NCI-H748 (cell line): ENCODE results near the gene HLF.

Experiments
- DNase-seq: peaks from one replicate; lab custom pipeline; 2025; ENCODE audit not compliant: unreplicated experiment; lab: John Stamatoyannopoulos, UW

HLF gene

GRCh38 chr17:55274355-55275255, 9.8 kb downstream of the HLF start:
- no peak for DNase-seq

- DNase-seq = no peak
These were observed 11.4 kb downstream of the HLF start for GRCh38 chr17:55275894-55276804.

- DNase-seq = no peak
These were observed 13.6 kb downstream of the HLF start for GRCh38 chr17:55278173-55278961.

- DNase-seq = no peak
These were observed 14.4 kb downstream of the HLF start for GRCh38 chr17:55279203-55279602.

- DNase-seq = no peak
These were observed 15.0 kb downstream of the HLF start for GRCh38 chr17:55279788-55280187.

- DNase-seq = no peak
These were observed 15.5 kb downstream of the HLF start for GRCh38 chr17:55280212-55280611.

- no peak for DNase-seq
These were observed 17.1 kb downstream of the HLF start for GRCh38 chr17:55281649-55282378.

GRCh38 chr17:55282379-55282702, 17.6 kb downstream of the HLF start:
- DNase-seq = no peak

- DNase-seq = no peak
These were observed 18.0 kb downstream of the HLF start for GRCh38 chr17:55282741-55283140.

- no peak for DNase-seq
These were observed 18.7 kb downstream of the HLF start for GRCh38 chr17:55283256-55283965.

GRCh38 chr17:55284001-55284884, 19.5 kb downstream of the HLF start:
- peak; percentile 7 for DNase-seq

GRCh38 chr17:55284944-55285339, 20.2 kb downstream of the HLF start:
- DNase-seq = no peak

- peak; percentile 29 for DNase-seq
These were observed 20.9 kb downstream of the HLF start for GRCh38 chr17:55285340-55286301.

GRCh38 chr17:55286681-55287589, 22.2 kb downstream of the HLF start:
- DNase-seq = no peak

- no peak for DNase-seq
These were observed 23.8 kb downstream of the HLF start for GRCh38 chr17:55288356-55289105.

GRCh38 chr17:55289106-55289446, 24.3 kb downstream of the HLF start:
- DNase-seq = no peak
